CD14-positive monocyte (primary cell): ENCODE measurements around the gene CD44. TPM values are rescaled to one million over a fixed set of nuclear protein-coding genes. Genes with fewer than 3 reads are reported as not detected.

Experiments used
- DNase-seq, 3 donors: peaks; one replicate each; pipeline ENCODE4 v3.0.0-alpha.2; 2011 to 2022
- H2AFZ ChIP-seq: 2 replicates; pipeline ENCODE4 v1.6.0; 2012; ENCODE audit warnings: mild to moderate bottlenecking, low read depth, low read length, inconsistent platforms; ENCODE audit not compliant: insufficient read depth, poor library complexity, severe bottlenecking
- H3K27ac ChIP-seq, 2 donors: 1 replicate in 1 of 2; 2 replicates in 1 of 2; pipeline ENCODE4 v1.5.1; 2012 to 2013; ENCODE audit warnings: low read length in 2 of 2, control low read depth in 1 of 2, inconsistent platforms in 1 of 2, low read depth in 1 of 2, mild to moderate bottlenecking in 1 of 2
- H3K27me3 ChIP-seq, 2 donors: one replicate each; pipeline versions ENCODE4 v1.6.0 to v1.6.1; 2011 to 2013; ENCODE audit warnings: low read length in 2 of 2; ENCODE audit not compliant: control insufficient read depth in 2 of 2, insufficient read depth in 2 of 2
- H3K36me3 ChIP-seq, 2 donors: replicated peaks in 1 of 2; 1 replicate in 1 of 2; 2 replicates in 1 of 2; pipeline versions ENCODE4 v1.5.1 to v1.6.1; 2012 to 2013; ENCODE audit warnings: low read length in 2 of 2, control low read depth in 1 of 2, inconsistent platforms in 1 of 2, mild to moderate bottlenecking in 1 of 2; ENCODE audit not compliant: insufficient read depth in 2 of 2, control insufficient read depth in 1 of 2
- H3K4me1 ChIP-seq, 2 donors: 1 replicate in 1 of 2; 2 replicates in 1 of 2; pipeline versions ENCODE4 v1.5.1 to v1.6.1; 2012 to 2013; ENCODE audit warnings: low read length in 2 of 2, control low read depth in 1 of 2, inconsistent platforms in 1 of 2, mild to moderate bottlenecking in 1 of 2, moderate library complexity in 1 of 2; ENCODE audit not compliant: insufficient read depth in 2 of 2, control insufficient read depth in 1 of 2
- H3K4me2 ChIP-seq: replicated peaks from 2 replicates; pipeline ENCODE3; 2012; ENCODE audit warnings: low read length, moderate library complexity, mild to moderate bottlenecking; ENCODE audit not compliant: poor library complexity, severe bottlenecking; ENCODE audit errors: extremely low read depth
- H3K4me3 ChIP-seq, 3 experiments: fragments of 200-600 bp in 1 of 3; sonication (generic) in 1 of 3; replicated peaks in 1 of 3; 1 replicate in 2 of 3; 2 replicates in 1 of 3; pipeline ENCODE4 v1.5.1; 2011 to 2013; ENCODE audit warnings: low read length in 3 of 3, mild to moderate bottlenecking in 3 of 3, control low read depth in 2 of 3, low read depth in 2 of 3, inconsistent platforms in 1 of 3, moderate library complexity in 1 of 3
- H3K79me2 ChIP-seq: 2 replicates; pipeline ENCODE4 v1.6.0; 2012; ENCODE audit warnings: mild to moderate bottlenecking, control low read depth, inconsistent platforms, low read length, moderate library complexity; ENCODE audit not compliant: insufficient read depth
- H3K9ac ChIP-seq: 2 replicates; pipeline ENCODE4 v1.6.0; 2017; ENCODE audit warnings: low read length, mild to moderate bottlenecking; ENCODE audit not compliant: insufficient read depth, poor library complexity, severe bottlenecking
- H3K9me3 ChIP-seq, 2 donors: replicated peaks in 1 of 2; 1 replicate in 1 of 2; 2 replicates in 1 of 2; pipeline versions ENCODE4 v1.5.1 to v1.6.1; 2012 to 2013; ENCODE audit warnings: low read length in 2 of 2, control low read depth in 1 of 2; ENCODE audit not compliant: control insufficient read depth in 1 of 2, insufficient read depth in 1 of 2
- H4K20me1 ChIP-seq: 2 replicates; pipeline ENCODE4 v1.6.0; 2012; ENCODE audit warnings: mild to moderate bottlenecking, low read length, control low read depth, moderate library complexity; ENCODE audit not compliant: insufficient read depth
- H3K27ac Mint-ChIP-seq, 7 donors: one replicate each; pipeline ENCODE4 v1.8.0; 2020; ENCODE audit warnings: mild to moderate bottlenecking in 7 of 7, mixed read lengths in 7 of 7, moderate library complexity in 6 of 7, inconsistent platforms in 2 of 7
- H3K27me3 Mint-ChIP-seq, 3 donors: one replicate each; pipeline ENCODE4 v1.8.0; 2021 to 2022; ENCODE audit warnings: low read depth in 3 of 3, mild to moderate bottlenecking in 3 of 3, mixed read lengths in 3 of 3, moderate library complexity in 3 of 3, inconsistent platforms in 1 of 3
- H3K36me3 Mint-ChIP-seq, 2 donors: one replicate each; pipeline ENCODE4 v1.8.0; 2020; ENCODE audit warnings: mixed read lengths in 2 of 2, inconsistent platforms in 1 of 2, mild to moderate bottlenecking in 1 of 2
- H3K4me1 Mint-ChIP-seq: one replicate; pipeline ENCODE4 v1.8.0; 2020; ENCODE audit warnings: mild to moderate bottlenecking, mixed read lengths
- H3K4me3 Mint-ChIP-seq, 2 donors: one replicate each; pipeline ENCODE4 v1.8.0; 2020; ENCODE audit warnings: mild to moderate bottlenecking in 2 of 2, mixed read lengths in 2 of 2, moderate library complexity in 1 of 2
- H3K9me3 Mint-ChIP-seq, 7 donors: one replicate each; pipeline ENCODE4 v1.8.0; 2020 to 2022; ENCODE audit warnings: mixed read lengths in 7 of 7, mild to moderate bottlenecking in 6 of 7, moderate library complexity in 6 of 7, inconsistent platforms in 2 of 7
- CTCF ChIP-seq: fragments of 200-600 bp; IDR thresholded peaks from one replicate; pipeline ENCODE4 v1.8.0; 2022; ENCODE audit warnings: antibody characterized with exemption, mild to moderate bottlenecking
- WGBS: methylation state at CpG from one replicate; pipeline ENCODE4 v1.1.5; 2013; ENCODE audit warnings: missing lambda C conversion rate; ENCODE audit not compliant: insufficient coverage; 5-methylcytosine and 5-hydroxymethylcytosine counted together
- intact Hi-C, 2 donors: fragments of 100-400 bp; cut with micrococcal nuclease; formaldehyde crosslinking; loops; one replicate each; pipeline versions ENCODE4 v1.15.0 to v1.15.1; 2023
- polyA plus RNA-seq, 3 donors: library from polyadenylated mRNA; depleted of rRNA in 1 of 3; unstranded in 2 of 3; stranded (reverse) in 1 of 3; fragments of 300-500 nt in 2 of 3; fragments of >200 nt in 1 of 3; fragmentation: Illumina TruSeq in 2 of 3; gene quantifications; 1 replicate in 2 of 3; 2 replicates in 1 of 3; pipeline ENCODE4 v1.2.3, GENCODE V29; 2012 to 2021

CD44 gene
- polyA plus RNA-seq, 3 donors, result 415 to 866 (median 531) TPM

DNA sequence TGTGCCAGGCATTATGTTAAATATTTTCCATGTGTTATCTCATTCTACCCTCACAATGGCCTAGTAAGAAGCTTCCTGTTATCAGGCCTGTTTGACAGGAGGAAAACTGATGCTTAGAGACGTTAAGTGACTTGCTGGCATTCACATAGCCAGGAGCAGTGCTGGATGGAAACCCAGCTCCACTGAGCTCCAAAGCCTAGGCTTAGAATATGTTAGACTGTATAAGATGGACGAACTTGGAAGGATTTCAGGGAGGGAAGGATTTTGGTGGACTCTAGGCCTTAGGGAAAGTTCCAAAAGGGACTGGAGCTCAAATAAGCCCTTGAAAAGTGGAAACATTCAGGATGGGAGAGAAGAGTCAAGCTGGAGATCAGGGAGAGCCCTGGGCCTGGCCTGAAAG is 2.1 kb downstream of the CD44 start:
- Histone ChIP-seq H3K4me2 (peak overlapping the region; percentile 84), H3K27ac (peak overlapping the region; percentile 91 to 98), H3K27me3 (no peaks in the 10 kb centered on the region), H3K4me1 (peaks cover 54 to 68% of the 10 kb centered on the region in 2 donors), H2AFZ (no peak overlapping the region), H3K9me3 (no peaks in the 10 kb centered on the region), H3K9ac (peak overlapping the region; percentile 99), H3K4me3 (peak overlapping the region; percentile 90 to 93 (median 91)), H3K36me3 (peaks cover 3 to 30% of the 10 kb centered on the region in 2 donors), H4K20me1 (peaks cover 71% of the 10 kb centered on the region), H3K79me2 (peaks cover 73% of the 10 kb centered on the region)
- Mint-ChIP-seq H3K4me1 (peaks cover 66% of the 10 kb centered on the region), H3K9me3 (peaks cover 0 to 3% (median 0%) of the 10 kb centered on the region in 7 donors), H3K27me3 (no peaks in the 10 kb centered on the region), H3K4me3 (peak overlapping the region; percentile 97), H3K36me3 (peaks cover 35 to 51% of the 10 kb centered on the region in 2 donors), H3K27ac (peak overlapping the region; percentile 95 to 99 (median 98))
- TF ChIP-seq CTCF, result no peak
- WGBS, result 25% methylated on average over 2 of the region's 2 CpGs
- intact Hi-C loops, result loop anchor here (2.0 to 10.0 kb wide), 5 partner anchors 58 to 244 kb away; no protein-coding TSS in a partner anchor
- DNase-seq, result peak in 1 of 3 donors; percentile 24

DNA sequence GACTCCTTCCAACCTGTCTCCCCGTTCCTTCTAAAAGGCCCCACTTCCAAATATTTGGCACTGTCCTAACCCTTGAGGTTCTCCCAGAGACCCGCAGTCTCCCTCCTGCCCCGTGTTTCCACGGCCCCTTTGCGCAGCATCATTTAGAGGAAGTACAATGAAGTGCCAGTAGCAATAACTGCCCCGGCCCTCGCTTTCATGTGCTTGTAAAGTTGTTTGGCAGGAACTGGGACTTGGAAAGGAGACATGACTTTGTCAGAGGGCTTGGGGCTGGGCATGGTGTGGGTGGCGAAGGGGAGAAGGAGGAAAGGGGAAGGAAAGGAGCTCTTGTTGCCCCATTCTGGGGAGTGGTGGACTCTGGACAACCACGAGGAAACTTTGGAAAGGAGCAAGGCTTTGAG is 2.6 kb downstream of the CD44 start:
- no peak for TF ChIP-seq CTCF
- H4K20me1 ChIP-seq, result peaks cover 76% of the 10 kb centered on the region
- H3K36me3 ChIP-seq, result peaks cover 3 to 35% of the 10 kb centered on the region in 2 donors
- H3K4me1 ChIP-seq, result peaks cover 54 to 73% of the 10 kb centered on the region in 2 donors
- H3K4me1 Mint-ChIP-seq, result peaks cover 71% of the 10 kb centered on the region
- peak overlapping the region; percentile 84 for H3K4me2 ChIP-seq
- H2AFZ ChIP-seq, result no peak overlapping the region
- H3K27ac ChIP-seq, result peak overlapping the region; percentile 91 to 98
- peak; percentile 74 to 85 (median 83) for DNase-seq
- peaks cover 78% of the 10 kb centered on the region for H3K79me2 ChIP-seq
- H3K36me3 Mint-ChIP-seq, result peaks cover 40 to 56% of the 10 kb centered on the region in 2 donors
- 0% methylated on average over 7 of the region's 9 CpGs for WGBS
- no peaks in the 10 kb centered on the region for H3K9me3 ChIP-seq
- H3K4me3 ChIP-seq, result peak overlapping the region; percentile 90 to 93 (median 91)
- H3K4me3 Mint-ChIP-seq, result peak overlapping the region; percentile 97
- H3K9me3 Mint-ChIP-seq, result peaks cover 0 to 3% (median 0%) of the 10 kb centered on the region in 7 donors
- no peaks in the 10 kb centered on the region for H3K27me3 ChIP-seq
- H3K27me3 Mint-ChIP-seq, result no peaks in the 10 kb centered on the region
- H3K27ac Mint-ChIP-seq, result peak overlapping the region; percentile 95 to 99 (median 98)
- H3K9ac ChIP-seq, result peak overlapping the region; percentile 99
- intact Hi-C loops, result loop anchor here (2.0 to 10.0 kb wide), 5 partner anchors 59 to 243 kb away; no protein-coding TSS in a partner anchor
